Ovary (tissue), 9 donors: Measurements from ENCODE around the gene HIP1. TPM values are rescaled to one million over a fixed set of nuclear protein-coding genes. Genes with fewer than 3 reads are reported as not detected.

ENCODE experiments used
- DNase-seq, 5 donors: peaks; one replicate each; pipeline ENCODE4 v3.0.0-alpha.2; 2019 to 2020
- H3K27ac ChIP-seq, 2 donors: fragments of 200-600 bp; one replicate each; pipeline versions ENCODE4 v1.5.1 to v1.8.0; 2019 to 2022
- H3K27me3 ChIP-seq: fragments of 200-600 bp; one replicate; pipeline ENCODE4 v1.8.0; 2022
- H3K36me3 ChIP-seq: fragments of 200-600 bp; sonication (generic); one replicate; pipeline ENCODE4 v1.5.1; 2019
- H3K4me1 ChIP-seq: one replicate; pipeline ENCODE4 v1.8.1; 2013; ENCODE audit warnings: mild to moderate bottlenecking, moderate library complexity; ENCODE audit not compliant: insufficient read depth
- H3K4me3 ChIP-seq: fragments of 200-600 bp; sonication (generic); one replicate; pipeline ENCODE4 v1.5.1; 2017
- H3K9me3 ChIP-seq, 2 donors: fragments of 200-600 bp in 1 of 2; sonication (generic) in 1 of 2; one replicate each; pipeline versions ENCODE4 v1.5.1 to v1.8.1; 2013 to 2019; ENCODE audit warnings: mild to moderate bottlenecking in 1 of 2, moderate library complexity in 1 of 2
- CTCF ChIP-seq, 3 donors: fragments of 450-650 bp in 2 of 3; fragments of 200-600 bp in 1 of 3; IDR thresholded peaks; one replicate each; pipeline versions ENCODE4 v1.5.1 to v1.8.0; 2016 to 2022; ENCODE audit warnings: antibody characterized with exemption in 3 of 3, mild to moderate bottlenecking in 1 of 3
- EP300 ChIP-seq: sonication (generic); formaldehyde crosslinking; IDR thresholded peaks from one replicate; pipeline ENCODE4 v1.6.1; 2017; ENCODE audit warnings: antibody characterized with exemption
- POLR2A ChIP-seq: fragments of 450-650 bp; IDR thresholded peaks from one replicate; pipeline ENCODE4 v1.6.1; 2017; ENCODE audit warnings: antibody characterized with exemption, mild to moderate bottlenecking, moderate library complexity
- WGBS, 3 donors: extraction: QIAGEN DNeasy Blood & Tissue Kit in 1 of 3; methylation state at CpG; one replicate each; pipeline versions ENCODE4 v1.1.5 to v1.1.7; 2013 to 2017; 5-methylcytosine and 5-hydroxymethylcytosine counted together
- intact Hi-C, 4 donors: fragments of 100-400 bp; cut with DNase I; formaldehyde crosslinking; loops; one replicate each; pipeline versions ENCODE4 v1.11.0 to v1.15.1; 2022 to 2023
- polyA plus RNA-seq, 2 donors: library from polyadenylated mRNA; stranded (reverse); fragments of 200-250 nt in 1 of 2; fragments of 350-450 nt in 1 of 2; fragmentation: Illumina TruSeq in 1 of 2; extraction: RNeasy Lipid Tissue Mini Kit (QIAGEN cat#74804) in 1 of 2; gene quantifications; one replicate each; pipeline ENCODE4 v1.2.3, GENCODE V29; 2013 to 2014
- total RNA-seq, 7 donors: library from RNA; depleted of rRNA in 2 of 7; stranded (reverse); fragments of >200 nt in 2 of 7; fragmentation: NEBNext Ultra II Directional in 3 of 7; extraction: Animal tissue kit (Norgen Biotek cat#: 25700) in 3 of 7; gene quantifications; one replicate each; pipeline versions ENCODE4 v1.1.0 to v1.2.4, GENCODE V29; 2016 to 2023
- donor health status: DM: no; HTN: no; CAD: no; lungs with moderate emphysema.
- donor health status: DM: no; HTN: no; CAD: no.
- donor health status: Bipolar disorder and iron deficiency.
- donor health status: DM: yes; HTN: yes; CAD: no.
- donor health status: DM: no; HTN: no; CAD: no.
- donor health status: DM: yes; HTN: yes; CAD: no.

HIP1 gene
- total and polyA plus RNA-seq, 9 donors = 9.4 to 31.4 (median 16.8) TPM

GRCh38 chr7:75583255-75583654, 155.5 kb downstream of the HIP1 start:
- no peak overlapping the region for H3K4me3 ChIP-seq
- no peak for DNase-seq
- no peaks in the 10 kb centered on the region for H3K27me3 ChIP-seq
- no peaks in the 10 kb centered on the region for H3K36me3 ChIP-seq
- WGBS, 3 donors = 91 to 98% (median 94%) methylated on average over 12 of the region's 12 CpGs
- no peaks in the 10 kb centered on the region for H3K4me1 ChIP-seq
- no peak for TF ChIP-seq POLR2A
- H3K9me3 ChIP-seq = no peaks in the 10 kb centered on the region
- no peak overlapping the region for H3K27ac ChIP-seq
- intact Hi-C loops = no loop called here

- H3K36me3 ChIP-seq = no peaks in the 10 kb centered on the region
- intact Hi-C loops = no loop called here
- no peaks in the 10 kb centered on the region for H3K27me3 ChIP-seq
- no peak for DNase-seq
- no peak overlapping the region for H3K4me3 ChIP-seq
- WGBS, 3 donors = 60 to 70% (median 64%) methylated on average over 6 of the region's 6 CpGs
- TF ChIP-seq POLR2A (no peak), EP300 (no peak), CTCF (IDR thresholded peaks at IDR 0.05) (no peak)
- H3K4me1 ChIP-seq = no peaks in the 10 kb centered on the region
- no peak overlapping the region for H3K27ac ChIP-seq
- no peaks in the 10 kb centered on the region for H3K9me3 ChIP-seq
These were observed 158.8 kb downstream of the HIP1 start for GRCh38 chr7:75579899-75580298.

- 92 to 94% (median 93%) methylated on average over 7 of the region's 7 CpGs for WGBS, 3 donors
- H3K36me3 ChIP-seq = no peaks in the 10 kb centered on the region
These were observed 160.7 kb downstream of the HIP1 start for GRCh38 chr7:75578081-75578480.

GRCh38 chr7:75575488-75576121, 163.1 kb downstream of the HIP1 start:
- no peaks in the 10 kb centered on the region for H3K9me3 ChIP-seq
- DNase-seq = no peak
- intact Hi-C loops = no loop called here
- H3K4me3 ChIP-seq = no peak overlapping the region
- H3K36me3 ChIP-seq = no peaks in the 10 kb centered on the region
- H3K27me3 ChIP-seq = no peaks in the 10 kb centered on the region
- TF ChIP-seq CTCF (IDR thresholded peaks at IDR 0.05) (no peak), POLR2A (no peak), EP300 (no peak)
- no peaks in the 10 kb centered on the region for H3K4me1 ChIP-seq
- no peak overlapping the region for H3K27ac ChIP-seq
- WGBS, 3 donors = 81 to 86% (median 83%) methylated on average over 13 of the region's 13 CpGs

More at GRCh38 chr7:75578081-75578480, 160.7 kb downstream of the HIP1 start:
- TF ChIP-seq EP300 (no peak), CTCF (IDR thresholded peaks at IDR 0.05) (no peak), POLR2A (no peak)
- Histone ChIP-seq H3K27me3 (no peaks in the 10 kb centered on the region), H3K27ac (no peak overlapping the region), H3K4me1 (no peaks in the 10 kb centered on the region), H3K9me3 (no peaks in the 10 kb centered on the region), H3K4me3 (no peak overlapping the region)
- no peak for DNase-seq
- intact Hi-C loops = no loop called here

GRCh38 chr7:75573477-75574019, 165.2 kb downstream of the HIP1 start:
- Histone ChIP-seq H3K4me3 (no peak overlapping the region), H3K27ac (no peak overlapping the region), H3K27me3 (no peaks in the 10 kb centered on the region), H3K4me1 (no peaks in the 10 kb centered on the region), H3K9me3 (no peaks in the 10 kb centered on the region), H3K36me3 (no peaks in the 10 kb centered on the region)
- 96 to 97% (median 96%) methylated on average over 14 of the region's 14 CpGs for WGBS, 3 donors
- intact Hi-C loops = no loop called here
- DNase-seq = no peak
- no peak for TF ChIP-seq CTCF (IDR thresholded peaks at IDR 0.05)
- no peak for TF ChIP-seq EP300
- TF ChIP-seq POLR2A = no peak
